Neuron (in vitro differentiated cells): ENCODE data around the gene KRT31.
"Not testable (repeated sequence)": the region's sequence is repeated elsewhere in the genome, so short reads cannot be mapped to it uniquely, and the experiment has no call there.

ENCODE experiments used
- H2AFZ ChIP-seq: one replicate; pipeline ENCODE4 v1.6.1; 2013; ENCODE audit warnings: low read depth, mild to moderate bottlenecking, inconsistent platforms, low read length, moderate library complexity
- H3K27me3 ChIP-seq: one replicate; pipeline ENCODE4 v1.6.1; 2013; ENCODE audit warnings: low read length; ENCODE audit not compliant: insufficient read depth
- H3K36me3 ChIP-seq: one replicate; pipeline ENCODE4 v1.6.1; 2013; ENCODE audit warnings: low read length; ENCODE audit not compliant: insufficient read depth
- H3K4me1 ChIP-seq: one replicate; pipeline ENCODE4 v1.6.1; 2013; ENCODE audit warnings: low read length; ENCODE audit not compliant: insufficient read depth
- H3K4me3 ChIP-seq: 2 replicates; pipeline ENCODE4 v1.5.1; 2013; ENCODE audit warnings: mild to moderate bottlenecking, low read length, moderate library complexity
- H3K9me3 ChIP-seq: one replicate; pipeline ENCODE4 v1.6.1; 2013; ENCODE audit warnings: low read length

The KRT31 gene

DNA sequence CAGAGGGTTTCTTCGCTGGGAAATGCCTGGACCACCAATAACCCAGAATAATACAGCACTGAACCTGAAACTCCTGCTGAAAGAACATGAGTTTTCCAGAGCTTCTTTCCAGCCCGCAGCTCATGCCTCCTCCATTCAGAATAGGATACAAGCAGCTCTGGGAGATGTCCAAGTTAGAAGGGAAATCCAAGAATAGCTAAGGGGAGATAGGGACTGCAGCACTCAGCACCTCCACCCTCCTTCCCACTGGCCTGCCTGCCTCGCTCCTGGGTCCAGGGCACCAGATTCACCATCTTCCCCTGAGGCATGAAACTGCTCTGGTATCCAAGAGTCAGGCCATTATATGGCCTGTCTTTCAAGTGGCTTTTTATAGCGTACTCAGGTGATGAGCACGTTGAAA, 4.1 kb downstream of the KRT31 start:
- no peaks in the 10 kb centered on the region for H3K9me3 ChIP-seq
- H2AFZ ChIP-seq, result no peak overlapping the region
- no peak overlapping the region for H3K4me3 ChIP-seq

DNA sequence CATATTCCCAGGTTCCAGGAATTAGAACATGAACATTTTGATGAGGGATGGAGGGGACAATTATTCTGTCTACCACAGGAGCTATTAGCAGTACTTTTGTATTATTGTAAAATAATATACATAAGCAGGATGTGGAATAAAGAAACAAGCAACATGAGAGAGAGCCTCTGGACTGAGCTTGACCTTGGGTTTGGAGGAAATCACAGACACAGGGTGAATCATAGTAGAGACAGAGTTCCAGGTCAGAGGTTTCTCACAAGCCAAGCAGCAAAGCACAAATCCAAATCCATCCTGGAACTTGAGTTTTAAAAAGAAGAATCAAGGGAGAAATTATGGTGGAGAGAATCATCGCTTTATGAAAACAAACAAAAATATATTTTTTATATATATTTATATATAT, 5.1 kb downstream of the KRT31 start:
- H3K4me3 ChIP-seq, result no peak overlapping the region
- no peaks in the 10 kb centered on the region for H3K27me3 ChIP-seq
- no peaks in the 10 kb centered on the region for H3K9me3 ChIP-seq
- H3K4me1 ChIP-seq, result no peaks in the 10 kb centered on the region
- no peaks in the 10 kb centered on the region for H3K36me3 ChIP-seq
- H2AFZ ChIP-seq, result no peak overlapping the region

More for the DNA sequence above, 4.1 kb downstream of the KRT31 start:
- Histone ChIP-seq H3K27me3 (no peaks in the 10 kb centered on the region), H3K36me3 (no peaks in the 10 kb centered on the region), H3K4me1 (no peaks in the 10 kb centered on the region)

DNA sequence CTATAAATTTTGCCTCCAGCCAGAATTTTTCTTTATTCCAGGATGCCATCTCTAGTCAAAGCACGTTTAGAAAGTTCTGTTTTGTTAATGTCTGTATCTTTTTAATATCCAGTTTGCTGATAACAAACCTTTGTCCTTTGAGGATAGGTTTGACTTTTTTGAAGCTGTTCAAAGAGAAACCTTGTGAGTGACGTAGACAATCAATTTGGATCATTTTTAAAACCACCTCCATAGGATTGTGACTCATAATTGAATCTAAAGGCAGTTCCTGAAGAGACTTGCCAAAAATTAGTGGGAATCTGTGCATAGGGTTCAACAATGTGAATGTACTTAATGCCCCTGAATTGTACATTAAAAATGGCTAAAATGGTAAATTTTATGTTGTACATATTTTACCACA, 5.9 kb downstream of the KRT31 start:
- H3K4me1 ChIP-seq, result no peaks in the 10 kb centered on the region
- no peaks in the 10 kb centered on the region for H3K36me3 ChIP-seq
- no peaks in the 10 kb centered on the region for H3K9me3 ChIP-seq

DNA sequence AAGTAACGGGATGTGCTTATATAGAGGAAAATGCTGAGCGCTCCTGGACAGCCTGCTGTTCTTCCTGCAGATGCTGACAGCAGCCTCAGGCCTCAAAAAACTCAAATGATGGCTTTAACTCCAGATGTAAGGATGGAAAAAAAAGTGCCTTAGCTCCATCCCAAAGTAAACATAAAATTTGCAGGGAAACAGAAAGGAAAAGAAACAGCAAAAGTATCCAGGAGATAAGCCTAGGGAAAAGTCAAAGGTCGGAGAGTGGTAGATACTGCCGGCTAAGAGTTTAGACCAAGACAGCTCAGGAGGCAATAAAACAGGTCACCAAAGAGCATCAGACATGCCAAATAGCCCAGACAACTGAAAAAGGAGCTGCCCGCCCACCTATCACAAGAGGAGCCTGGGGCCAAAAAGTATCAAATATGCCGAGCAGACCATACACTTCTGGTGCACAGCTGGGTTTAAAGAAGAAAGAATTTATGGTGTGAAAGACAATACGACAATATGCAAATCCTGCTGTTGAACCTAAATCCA, 6.9 kb downstream of the KRT31 start:
- no peaks in the 10 kb centered on the region for H3K27me3 ChIP-seq
- H3K36me3 ChIP-seq, result no peaks in the 10 kb centered on the region
- H3K4me1 ChIP-seq, result no peaks in the 10 kb centered on the region
- no peak overlapping the region for H3K4me3 ChIP-seq
- no peaks in the 10 kb centered on the region for H3K9me3 ChIP-seq
- H2AFZ ChIP-seq, result no peak overlapping the region

More for the DNA sequence above, 5.9 kb downstream of the KRT31 start:
- H2AFZ ChIP-seq, result no peak overlapping the region
- no peaks in the 10 kb centered on the region for H3K27me3 ChIP-seq
- H3K4me3 ChIP-seq, result no peak overlapping the region

DNA sequence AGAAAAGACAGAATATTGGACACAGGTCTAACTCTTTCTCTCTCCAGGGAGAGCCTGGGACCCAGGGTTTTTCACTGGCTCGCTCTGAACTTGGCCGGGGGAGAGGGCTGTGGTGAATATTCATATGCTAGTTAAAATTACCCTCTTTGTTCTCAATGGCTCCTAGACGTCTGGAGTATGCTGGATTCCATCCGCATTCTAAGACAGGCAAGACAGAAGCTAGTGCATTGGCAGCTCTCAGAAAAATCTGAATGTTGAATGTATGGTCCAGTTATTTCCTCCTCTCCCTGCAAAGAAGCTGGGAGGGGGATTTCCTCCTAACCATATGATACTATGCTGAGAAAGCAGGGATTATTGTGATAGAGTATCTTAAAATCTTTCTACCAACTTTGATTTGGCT, 9.7 kb downstream of the KRT31 start:
- no peak overlapping the region for H3K4me3 ChIP-seq
- no peaks in the 10 kb centered on the region for H3K4me1 ChIP-seq
- no peaks in the 10 kb centered on the region for H3K36me3 ChIP-seq
- no peaks in the 10 kb centered on the region for H3K9me3 ChIP-seq
- no peak overlapping the region for H2AFZ ChIP-seq
- no peaks in the 10 kb centered on the region for H3K27me3 ChIP-seq

DNA sequence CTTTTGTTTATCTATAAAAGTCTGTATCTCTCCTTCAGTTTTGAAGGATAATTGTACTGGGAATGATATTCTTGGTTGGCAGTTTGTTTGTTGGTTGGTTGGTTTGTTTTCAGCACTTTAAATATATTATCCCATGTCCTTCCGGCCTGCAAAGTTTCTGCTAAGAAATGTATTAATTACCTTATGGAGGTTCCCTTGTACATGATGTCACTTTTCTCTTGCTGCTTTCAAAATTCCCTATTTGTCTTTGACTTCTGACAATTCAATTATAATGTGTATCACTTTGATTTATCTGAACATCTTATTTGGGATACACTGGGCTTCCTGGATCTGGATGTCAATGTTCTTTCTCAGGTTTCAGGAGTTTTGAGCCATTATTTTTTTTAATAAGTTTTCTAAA, 11.2 kb downstream of the KRT31 start:
- Histone ChIP-seq H2AFZ (no peak overlapping the region), H3K27me3 (no peaks in the 10 kb centered on the region), H3K36me3 (no peaks in the 10 kb centered on the region), H3K4me1 (no peaks in the 10 kb centered on the region), H3K9me3 (no peaks in the 10 kb centered on the region), H3K4me3 (no peak overlapping the region)

DNA sequence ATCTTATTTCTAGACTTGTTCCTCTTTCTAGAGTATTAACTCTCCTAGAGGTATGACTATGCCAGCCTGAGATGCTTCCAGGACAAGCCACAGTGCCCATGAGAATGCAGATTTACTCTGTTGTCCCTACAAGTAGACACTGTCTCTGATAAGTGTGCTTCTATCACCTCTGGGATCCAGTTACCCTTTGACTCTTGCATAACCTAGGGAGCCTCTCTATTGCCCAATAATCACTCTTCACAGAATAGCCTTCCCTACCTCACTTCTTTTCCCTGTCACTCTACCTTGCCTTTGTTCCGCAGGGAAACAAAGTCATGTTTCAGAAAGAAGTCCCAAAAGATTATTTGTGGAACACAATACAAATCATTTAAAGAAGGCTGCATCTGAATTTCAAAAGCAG, 13.7 kb downstream of the KRT31 start:
- Histone ChIP-seq H3K4me3 (no peak overlapping the region), H3K9me3 (no peaks in the 10 kb centered on the region), H2AFZ (no peak overlapping the region), H3K36me3 (no peaks in the 10 kb centered on the region), H3K27me3 (no peaks in the 10 kb centered on the region), H3K4me1 (no peaks in the 10 kb centered on the region)

DNA sequence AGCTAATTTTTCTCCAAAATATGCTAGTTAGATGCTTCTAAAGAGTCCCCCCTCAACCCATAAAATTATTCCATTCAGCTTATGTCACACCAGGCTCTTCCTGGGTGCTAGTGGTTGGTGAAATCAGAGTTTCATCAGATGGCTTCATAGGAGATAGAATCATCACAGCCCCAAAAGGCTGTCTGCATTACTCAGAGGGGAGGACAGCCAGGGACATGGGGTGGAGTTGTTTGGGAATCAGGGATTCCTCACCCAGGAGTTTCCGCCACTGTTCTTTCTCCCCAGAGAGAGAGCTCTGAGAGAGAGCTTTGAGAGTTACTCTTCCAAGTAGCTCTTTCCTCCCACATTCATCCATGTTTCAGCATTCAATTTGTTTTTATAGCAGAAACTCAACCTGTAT, 15.0 kb downstream of the KRT31 start:
- H3K9me3 ChIP-seq, result no peaks in the 10 kb centered on the region
- no peaks in the 10 kb centered on the region for H3K36me3 ChIP-seq
- H3K4me1 ChIP-seq, result no peaks in the 10 kb centered on the region
- no peak overlapping the region for H3K4me3 ChIP-seq
- no peak overlapping the region for H2AFZ ChIP-seq
- no peaks in the 10 kb centered on the region for H3K27me3 ChIP-seq

DNA sequence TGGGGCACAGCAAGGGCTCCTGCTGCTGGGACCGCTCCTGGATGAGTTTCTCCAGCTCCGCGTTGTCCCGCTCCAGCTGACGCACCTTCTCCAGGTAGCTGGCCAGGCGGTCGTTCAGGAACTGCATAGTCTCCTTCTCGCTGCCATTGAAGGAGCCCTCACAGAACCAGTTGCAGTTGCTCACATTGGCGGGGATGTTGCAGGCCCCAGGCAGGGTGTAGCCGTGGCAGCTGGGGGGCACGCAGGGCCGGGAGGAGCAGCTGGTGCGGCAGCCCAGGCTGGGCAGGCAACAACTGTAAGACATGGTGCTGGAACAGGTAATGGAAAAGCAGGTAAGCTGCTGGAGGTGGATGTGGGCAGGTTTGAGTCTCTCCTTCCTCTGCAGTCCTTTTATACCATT, 15.5 kb downstream of the KRT31 start, which contains the start of gene KRT34:
KRT34 (minus strand) TSS at position 364 of the 400 bp plus-strand sequence; CDS start at position 304, 60 bp downstream.
- not testable (repeated sequence) for H3K4me3 ChIP-seq, H3K36me3 ChIP-seq, H3K4me1 ChIP-seq, H3K9me3 ChIP-seq, H2AFZ ChIP-seq, H3K27me3 ChIP-seq

DNA sequence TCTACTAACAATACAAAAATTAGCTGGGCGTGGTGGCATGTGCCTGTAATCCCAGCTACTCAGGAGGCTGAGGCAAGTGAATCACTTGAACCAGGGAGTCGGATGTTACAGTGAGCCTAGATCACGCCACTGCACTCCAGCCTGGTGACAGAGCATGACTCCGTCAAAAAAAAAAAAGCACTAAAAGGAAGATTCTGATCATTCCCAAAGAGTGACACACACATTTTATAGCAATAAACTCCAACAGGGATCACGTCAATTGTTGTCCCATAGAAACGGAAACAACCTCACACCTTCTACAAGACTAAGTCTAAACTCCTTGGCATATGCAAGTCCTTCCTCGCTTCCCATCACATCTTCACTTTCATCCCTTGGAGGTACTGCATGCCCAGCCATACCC, 17.3 kb downstream of the KRT31 start:
- H3K36me3 ChIP-seq, H3K4me3 ChIP-seq, H3K27me3 ChIP-seq, H3K4me1 ChIP-seq, H2AFZ ChIP-seq, H3K9me3 ChIP-seq: not testable (repeated sequence)

DNA sequence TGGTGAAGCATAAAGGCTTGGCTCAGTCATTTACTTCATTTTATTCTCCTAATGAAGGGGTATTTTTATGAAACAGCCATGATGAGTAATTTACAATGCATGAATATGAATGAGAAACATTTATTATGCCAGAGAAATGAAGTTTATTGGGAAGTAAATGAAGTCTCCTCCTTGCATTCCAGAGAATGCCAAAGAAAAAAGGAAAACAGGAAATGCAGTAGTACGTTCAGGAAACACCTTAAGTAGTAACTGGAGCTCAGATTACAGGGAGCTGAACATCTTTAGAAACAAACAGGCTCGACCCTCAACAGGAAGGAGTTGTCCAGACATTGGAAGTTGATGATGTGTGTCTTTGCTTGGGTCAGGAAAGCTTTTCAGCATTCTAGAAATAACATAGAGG, 19.9 kb downstream of the KRT31 start:
- H3K27me3 ChIP-seq, result no peaks in the 10 kb centered on the region
- no peaks in the 10 kb centered on the region for H3K9me3 ChIP-seq
- no peaks in the 10 kb centered on the region for H3K4me1 ChIP-seq
- H3K36me3 ChIP-seq, result no peaks in the 10 kb centered on the region
- no peak overlapping the region for H3K4me3 ChIP-seq
- no peak overlapping the region for H2AFZ ChIP-seq

DNA sequence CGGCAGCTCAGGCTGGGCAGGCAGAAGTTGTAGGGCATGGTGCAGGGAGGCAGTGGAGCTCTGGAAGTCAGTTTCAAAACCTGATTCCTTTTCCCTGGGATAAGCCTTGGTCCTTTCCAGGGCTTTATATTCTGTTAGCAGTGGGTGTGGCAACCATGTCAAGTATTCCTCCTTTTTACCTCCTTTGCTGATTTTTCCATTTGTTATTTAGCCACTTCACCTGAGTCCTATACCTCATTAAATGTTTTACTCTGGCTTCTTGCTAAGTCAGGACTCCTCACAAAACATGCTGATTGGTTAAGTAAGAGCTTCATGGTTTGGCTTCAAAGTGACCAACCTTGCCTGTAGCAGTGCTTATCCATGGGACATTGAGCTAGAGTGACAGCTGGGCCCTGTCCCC, 27.7 kb downstream of the KRT31 start, which contains the start of gene KRT33B:
KRT33B (minus strand) TSS at position 101 of the 400 bp plus-strand sequence; CDS start at position 38, 63 bp downstream.
- Histone ChIP-seq H2AFZ (no peak within 1 kb of the TSS), H3K4me1 (no peaks in the 10 kb centered on the region), H3K27me3 (peaks cover 2% of the 10 kb centered on the region), H3K9me3 (no peaks in the 10 kb centered on the region), H3K36me3 (no peaks in the 10 kb centered on the region), H3K4me3 (no peak within 1 kb of the TSS)

DNA sequence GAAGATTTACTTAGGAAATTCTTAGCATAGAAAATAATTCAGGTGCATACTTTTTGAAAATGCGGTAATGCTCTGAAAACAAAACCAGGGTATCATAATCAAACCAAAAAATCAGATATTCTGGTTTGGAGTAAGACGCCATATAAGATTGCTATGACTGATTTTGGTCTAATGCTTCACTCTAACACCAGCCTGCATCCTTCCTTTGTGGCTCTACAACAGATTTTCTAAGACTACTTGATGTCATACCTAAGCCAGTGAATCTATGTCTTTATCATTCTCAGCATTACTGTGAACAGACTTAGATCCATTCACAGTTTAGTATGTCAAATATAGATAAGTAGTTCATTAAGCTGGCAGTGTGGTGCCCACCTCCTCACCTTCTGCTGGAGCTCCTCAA, 28.4 kb downstream of the KRT31 start:
- H3K4me1 ChIP-seq, result no peaks in the 10 kb centered on the region
- H3K36me3 ChIP-seq, result no peaks in the 10 kb centered on the region
- H3K4me3 ChIP-seq, result no peak overlapping the region
- no peaks in the 10 kb centered on the region for H3K9me3 ChIP-seq
- peaks cover 2% of the 10 kb centered on the region for H3K27me3 ChIP-seq
- no peak overlapping the region for H2AFZ ChIP-seq

DNA sequence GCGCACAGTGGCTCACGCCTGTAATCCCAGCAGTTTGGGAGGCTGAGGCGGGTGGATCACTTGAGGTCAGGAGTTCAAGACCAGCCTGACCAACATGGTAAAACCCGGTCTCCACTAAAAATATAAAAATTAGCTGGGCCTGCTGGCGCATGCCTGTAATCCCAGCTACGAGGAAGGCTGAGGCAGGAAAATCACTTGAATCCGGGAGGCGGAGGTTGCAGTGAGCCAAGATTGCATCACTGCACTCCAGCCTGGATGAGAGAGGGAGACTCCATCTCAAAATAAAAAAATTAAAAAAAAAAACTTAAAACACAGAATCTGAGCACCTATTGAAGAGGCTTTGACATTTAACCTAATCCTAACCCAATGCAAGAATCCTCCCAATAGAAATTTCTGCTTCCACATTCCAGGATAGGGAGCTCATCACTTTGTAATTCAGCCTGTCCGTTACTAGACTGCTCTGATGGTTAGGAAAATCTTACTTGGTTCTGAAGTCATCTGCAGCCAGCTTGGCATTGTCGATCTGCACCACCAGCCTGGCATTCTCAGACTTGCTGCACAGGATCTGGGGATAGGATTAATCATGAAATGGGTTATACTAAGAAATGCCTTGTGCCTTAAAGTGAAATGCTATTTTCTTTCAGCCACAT, 29.9 kb downstream of the KRT31 start:
- H3K4me3 ChIP-seq, result no peak overlapping the region
- H3K36me3 ChIP-seq, result no peaks in the 10 kb centered on the region
- H3K9me3 ChIP-seq, result no peaks in the 10 kb centered on the region
- H2AFZ ChIP-seq, result no peak overlapping the region
- H3K4me1 ChIP-seq, result no peaks in the 10 kb centered on the region
- peaks cover 2% of the 10 kb centered on the region for H3K27me3 ChIP-seq
